HG03575 (cell line): ENCODE data around the gene KNDC1.

Source experiments
- ATAC-seq: cut with Tn5 transposase; IDR thresholded peaks from one replicate; pipeline ENCODE4 v1.9.1; 2021; ENCODE audit not compliant: unreplicated experiment, insufficient number of reproducible peaks, low FRiP score; ENCODE audit errors: extremely low read depth

The KNDC1 gene

GRCh38 chr10:133184591-133185244, 24.7 kb downstream of the KNDC1 start:
- no peak for ATAC-seq

GRCh38 chr10:133185421-133185820, 25.4 kb downstream of the KNDC1 start:
- ATAC-seq, result no peak

GRCh38 chr10:133185916-133186315, 25.9 kb downstream of the KNDC1 start:
- no peak for ATAC-seq

GRCh38 chr10:133186416-133187090, 26.5 kb downstream of the KNDC1 start:
- ATAC-seq, result no peak

- ATAC-seq, result no peak
Observed at GRCh38 chr10:133187091-133187905, 27.3 kb downstream of the KNDC1 start.

- no peak for ATAC-seq
Observed at GRCh38 chr10:133187906-133188681, 28.1 kb downstream of the KNDC1 start.

GRCh38 chr10:133189256-133189655, 29.2 kb downstream of the KNDC1 start:
- ATAC-seq, result no peak

- ATAC-seq, result no peak
Observed at GRCh38 chr10:133189726-133190125, 29.7 kb downstream of the KNDC1 start.

- ATAC-seq, result no peak
Observed at GRCh38 chr10:133190225-133190624, 30.2 kb downstream of the KNDC1 start.

GRCh38 chr10:133191651-133192050, 31.6 kb downstream of the KNDC1 start:
- ATAC-seq, result no peak

GRCh38 chr10:133194151-133194550, 34.1 kb downstream of the KNDC1 start:
- ATAC-seq, result no peak

GRCh38 chr10:133195096-133195495, 35.1 kb downstream of the KNDC1 start:
- no peak for ATAC-seq

- no peak for ATAC-seq
Observed at GRCh38 chr10:133195611-133196010, 35.6 kb downstream of the KNDC1 start.

- ATAC-seq, result no peak
Observed at GRCh38 chr10:133196221-133196915, 36.3 kb downstream of the KNDC1 start.

GRCh38 chr10:133196936-133197758, 37.1 kb downstream of the KNDC1 start:
- no peak for ATAC-seq

- ATAC-seq, result no peak
Observed at GRCh38 chr10:133197786-133198185, 37.8 kb downstream of the KNDC1 start.

GRCh38 chr10:133198206-133198605, 38.2 kb downstream of the KNDC1 start:
- ATAC-seq, result no peak
